ENCODE data around the gene WWOX.

- TF ChIP-seq SUZ12 (IDR thresholded peaks at IDR 0.05; ENCODE audit: extremely low read depth, insufficient read depth, insufficient read length) (no peak), YY1 (IDR thresholded peaks at IDR 0.05; ENCODE audit: insufficient read depth, insufficient read length) (no peak)
Measured at GRCh38 chr16:78431004-78431670, 331.7 kb downstream of the WWOX start.

Data from NT2/D1 (cell line).